Stimulated activated CD4-positive, alpha-beta T cell treated with anti-CD3 and anti-CD28 coated beads, Interleukin-4, amount 100 ng/mL, for 48 hours (primary cell): ENCODE data around the gene DCXR.
"Not testable (repeated sequence)": the region's sequence is repeated elsewhere in the genome, so short reads cannot be mapped to it uniquely, and the experiment has no call there.

Experiments
- DNase-seq, 2 donors: peaks; one replicate each; pipeline ENCODE4 v3.0.0-alpha.2; 2020; ENCODE audit warnings: low read depth in 2 of 2

Gene DCXR

GRCh38 chr17:82039695-82040299 lies 2.3 kb upstream of the DCXR start:
- DNase-seq: no peak

- not testable (repeated sequence) for DNase-seq
Measured at GRCh38 chr17:82038796-82039409, 1.4 kb upstream of the DCXR start.

- DNase-seq: no peak
Measured at GRCh38 chr17:82037889-82038195, 345 bp upstream of the DCXR start.

GRCh38 chr17:82036634-82037091 lies 834 bp downstream of the DCXR start:
- DNase-seq: no peak

GRCh38 chr17:82035956-82036633 lies 1.4 kb downstream of the DCXR start:
- DNase-seq: no peak

GRCh38 chr17:82035488-82035887 lies 2.0 kb downstream of the DCXR start:
- no peak for DNase-seq

GRCh38 chr17:82034371-82035011 lies 3.0 kb downstream of the DCXR start:
- no peak for DNase-seq

- DNase-seq: no peak
Measured at GRCh38 chr17:82033359-82034085, 4.0 kb downstream of the DCXR start.

- DNase-seq: no peak
Measured at GRCh38 chr17:82031885-82032627, 5.4 kb downstream of the DCXR start.

- no peak for DNase-seq
Measured at GRCh38 chr17:82031303-82031884, 6.1 kb downstream of the DCXR start, which contains the start of gene RAC3. TSS of gene RAC3 (plus strand) at chr17:82031678. CDS start at chr17:82031762, 84 bp downstream.

GRCh38 chr17:82030470-82031302 lies 6.8 kb downstream of the DCXR start:
- DNase-seq: peak; percentile 82 to 83

GRCh38 chr17:82029990-82030469 lies 7.5 kb downstream of the DCXR start:
- no peak for DNase-seq

- no peak for DNase-seq
Measured at GRCh38 chr17:82029391-82029790, 8.1 kb downstream of the DCXR start.

- DNase-seq: no peak
Measured at GRCh38 chr17:82028966-82029365, 8.5 kb downstream of the DCXR start.

GRCh38 chr17:82028246-82028645 lies 9.3 kb downstream of the DCXR start:
- DNase-seq: no peak

GRCh38 chr17:82025401-82026107 lies 11.9 kb downstream of the DCXR start:
- DNase-seq: no peak

GRCh38 chr17:82024859-82025258 lies 12.6 kb downstream of the DCXR start:
- DNase-seq: no peak

- no peak for DNase-seq
Measured at GRCh38 chr17:82023447-82024241, 13.9 kb downstream of the DCXR start.
